DND-41 (cell line): ENCODE measurements around the gene CRTAP.

Experiments
- CTCF ChIP-seq: IDR thresholded peaks from 2 replicates; pipeline ENCODE4 v1.5.1; 2012; ENCODE audit warnings: borderline replicate concordance, low read length, moderate library complexity, mild to moderate bottlenecking; ENCODE audit not compliant: poor library complexity, severe bottlenecking; ENCODE audit errors: extremely low read depth
- EZH2 ChIP-seq: IDR thresholded peaks from 3 replicates; pipeline ENCODE4 v1.6.1; 2012; ENCODE audit warnings: borderline replicate concordance, low read depth, mild to moderate bottlenecking, moderate library complexity, low read length, inconsistent platforms; ENCODE audit not compliant: severe bottlenecking

- TF ChIP-seq EZH2 (no peak), CTCF (no peak)
These were observed 41.5 kb downstream of the CRTAP start for GRCh38 chr3:33155301-33155700.
